IMR-90 (cell line): ENCODE results near the gene UBQLN1. TPM values are rescaled to one million over a fixed set of nuclear protein-coding genes. Genes with fewer than 3 reads are reported as not detected.

Experiments
- ATAC-seq: fragments of 200-7000 bp; cut with Tn5 transposase; 2 replicates; pipeline ENCODE4 v1.9.1; 2020; ENCODE audit warnings: low read depth, mild to moderate bottlenecking, moderate library complexity
- BruUV-seq: library from RNA; stranded (reverse); fragments of 400-500 nt; replicated peaks from 2 replicates; lab custom pipeline; 2021; lab: Mats Ljungman, UMichigan
- CTCF ChIA-PET: fragments of 300-600 bp; formaldehyde crosslinking; extraction: SDS; loops from one replicate; lab custom pipeline; 2021; ENCODE audit warnings: antibody characterized with exemption; lab: Yijun Ruan, JAX
- POLR2A ChIA-PET: fragments of 300-600 bp; sonication (Branson Sonifier 250); formaldehyde crosslinking; loops from one replicate; lab custom pipeline; 2022; ENCODE audit warnings: antibody characterized with exemption; ENCODE audit not compliant: unreplicated experiment; lab: Charles Lee
- DNase-seq: peaks from one replicate; pipeline ENCODE4 v3.0.0; 2013
- H2AFZ ChIP-seq: replicated peaks from 2 replicates; pipeline ENCODE3; 2013; ENCODE audit warnings: low read length, mild to moderate bottlenecking; ENCODE audit not compliant: poor library complexity
- H2AK5ac ChIP-seq: 2 replicates; pipeline ENCODE4 v1.6.1; 2013; ENCODE audit warnings: low read depth, low read length, inconsistent platforms
- H2AK9ac ChIP-seq: replicated peaks from 2 replicates; pipeline ENCODE3; 2013; ENCODE audit warnings: mild to moderate bottlenecking, low read depth, low read length, moderate library complexity; ENCODE audit not compliant: poor library complexity
- H2BK120ac ChIP-seq: 2 replicates; pipeline ENCODE4 v1.6.1; 2013; ENCODE audit warnings: low read depth, low read length, inconsistent platforms
- H2BK15ac ChIP-seq: 3 replicates; pipeline ENCODE4 v1.6.1; 2013; ENCODE audit warnings: low read depth, low read length, inconsistent platforms
- H2BK20ac ChIP-seq: 2 replicates; pipeline ENCODE4 v1.6.1; 2013; ENCODE audit warnings: low read depth, mild to moderate bottlenecking, inconsistent platforms, low read length, moderate library complexity
- H2BK5ac ChIP-seq: 2 replicates; pipeline ENCODE4 v1.6.1; 2013; ENCODE audit warnings: mild to moderate bottlenecking, low read depth, low read length, inconsistent platforms; ENCODE audit not compliant: poor library complexity, severe bottlenecking
- H3K14ac ChIP-seq: replicated peaks from 2 replicates; pipeline ENCODE4 v1.6.1; 2013; ENCODE audit warnings: low read depth, low read length, inconsistent platforms
- H3K18ac ChIP-seq: 2 replicates; pipeline ENCODE4 v1.6.1; 2013; ENCODE audit warnings: low read depth, low read length, control low read depth
- H3K23ac ChIP-seq: 2 replicates; pipeline ENCODE4 v1.6.1; 2013; ENCODE audit warnings: low read depth, low read length, inconsistent platforms
- H3K27ac ChIP-seq: 2 replicates; pipeline ENCODE4 v1.5.1; 2013; ENCODE audit warnings: mild to moderate bottlenecking, control low read depth, low read length; ENCODE audit not compliant: insufficient read depth
- H3K27me3 ChIP-seq: 2 replicates; pipeline ENCODE4 v1.6.1; 2013; ENCODE audit warnings: low read length; ENCODE audit not compliant: control insufficient read depth, insufficient read depth
- H3K36me3 ChIP-seq: 2 replicates; pipeline ENCODE4 v1.6.1; 2013; ENCODE audit warnings: low read length, mixed read lengths; ENCODE audit not compliant: control insufficient read depth, insufficient read depth
- H3K4ac ChIP-seq: 2 replicates; pipeline ENCODE4 v1.6.1; 2013; ENCODE audit warnings: low read depth, low read length, inconsistent platforms
- H3K4me1 ChIP-seq: 2 replicates; pipeline ENCODE4 v1.6.1; 2013; ENCODE audit warnings: low read length, mixed read lengths; ENCODE audit not compliant: control insufficient read depth, insufficient read depth
- H3K4me2 ChIP-seq: 2 replicates; pipeline ENCODE4 v1.6.1; 2013; ENCODE audit warnings: low read depth, mild to moderate bottlenecking, control low read depth, low read length, moderate library complexity
- H3K4me3 ChIP-seq: 2 replicates; pipeline ENCODE4 v1.5.1; 2013; ENCODE audit warnings: low read depth, mild to moderate bottlenecking, control low read depth, low read length, moderate library complexity; ENCODE audit not compliant: insufficient read depth
- H3K56ac ChIP-seq: 2 replicates; pipeline ENCODE4 v1.6.1; 2013; ENCODE audit warnings: low read length, inconsistent platforms; ENCODE audit not compliant: insufficient read depth; ENCODE audit errors: extremely low read depth
- H3K79me1 ChIP-seq, 2 experiments: 2 replicates each; pipeline ENCODE4 v1.6.1; 2013; ENCODE audit warnings: low read length in 2 of 2, inconsistent platforms in 1 of 2, low read depth in 1 of 2
- H3K9ac ChIP-seq: 2 replicates; pipeline ENCODE4 v1.6.1; 2013; ENCODE audit warnings: low read depth, low read length, control low read depth
- H3K9me1 ChIP-seq: 2 replicates; pipeline ENCODE4 v1.6.1; 2013; ENCODE audit warnings: low read length, inconsistent platforms; ENCODE audit not compliant: insufficient read depth
- H3K9me3 ChIP-seq: 2 replicates; pipeline ENCODE4 v1.6.1; 2013; ENCODE audit warnings: low read length; ENCODE audit not compliant: control insufficient read depth, insufficient read depth
- H4K20me1 ChIP-seq: 2 replicates; pipeline ENCODE4 v1.6.1; 2013; ENCODE audit warnings: low read length, inconsistent platforms; ENCODE audit not compliant: insufficient read depth
- H4K5ac ChIP-seq: 2 replicates; pipeline ENCODE4 v1.6.1; 2013; ENCODE audit warnings: mild to moderate bottlenecking, low read depth, low read length, control low read depth
- H4K8ac ChIP-seq, 2 experiments: 2 replicates each; pipeline ENCODE4 v1.6.1; 2013; ENCODE audit warnings: low read depth in 2 of 2, low read length in 2 of 2, control low read depth in 1 of 2, inconsistent platforms in 1 of 2
- H4K91ac ChIP-seq: 2 replicates; pipeline ENCODE4 v1.6.1; 2013; ENCODE audit warnings: low read depth, low read length, inconsistent platforms; ENCODE audit not compliant: insufficient read depth
- BHLHE40 ChIP-seq: fragments of 150-350 bp; IDR thresholded peaks from 2 replicates; pipeline ENCODE4 v1.6.1; 2016; ENCODE audit warnings: mild to moderate bottlenecking, low read depth, low read length
- ELK1 ChIP-seq: fragments of 150-350 bp; IDR thresholded peaks from 2 replicates; pipeline ENCODE4 v1.6.1; 2016; ENCODE audit warnings: low read depth, mild to moderate bottlenecking, low read length, moderate library complexity, borderline replicate concordance
- FOS ChIP-seq: fragments of 150-350 bp; IDR thresholded peaks from 2 replicates; pipeline ENCODE4 v1.6.1; 2016; ENCODE audit warnings: low read depth, low read length
- MAFK ChIP-seq: IDR thresholded peaks from 2 replicates; pipeline ENCODE4 v1.6.1; 2012; ENCODE audit warnings: low read depth, low read length, improper control_type of control experiment
- MAZ ChIP-seq: IDR thresholded peaks from 2 replicates; pipeline ENCODE4 v1.6.1; 2012; ENCODE audit warnings: low read depth, mild to moderate bottlenecking, low read length, improper control_type of control experiment, moderate library complexity, borderline replicate concordance
- MXI1 ChIP-seq: IDR thresholded peaks from 2 replicates; pipeline ENCODE4 v1.6.1; 2012; ENCODE audit warnings: low read depth, mild to moderate bottlenecking, low read length, moderate library complexity, borderline replicate concordance
- RAD21 ChIP-seq: IDR thresholded peaks from 2 replicates; pipeline ENCODE4 v1.6.1; 2012; ENCODE audit warnings: low read length, improper control_type of control experiment
- RCOR1 ChIP-seq: IDR thresholded peaks from 2 replicates; pipeline ENCODE4 v1.6.1; 2012; ENCODE audit warnings: mild to moderate bottlenecking, low read length, improper control_type of control experiment; ENCODE audit not compliant: insufficient replicate concordance
- WGBS, 2 experiments: methylation state at CpG; one replicate each; pipeline versions ENCODE4 v1.1.5 to v1.1.7; 2013; ENCODE audit warnings: missing lambda C conversion rate in 2 of 2; ENCODE audit not compliant: insufficient read length in 1 of 2; ENCODE audit errors: extremely low coverage in 2 of 2; 5-methylcytosine and 5-hydroxymethylcytosine counted together
- dilution Hi-C: fragments of 300-500 bp; cut with HindIII; formaldehyde crosslinking; loops from one replicate; pipeline ENCODE4 v1.14.3; 2018; ENCODE audit warnings: low sequenced_read_pairs; ENCODE audit not compliant: unreplicated experiment
- in situ Hi-C: fragments of 300-500 bp; cut with MboI; formaldehyde crosslinking; loops from 3 replicates; pipeline ENCODE4 v1.14.3; 2019; ENCODE audit warnings: low sequenced_read_pairs, inconsistent platforms, mixed read lengths
- intact Hi-C: fragments of 100-400 bp; cut with micrococcal nuclease; formaldehyde crosslinking; loops from 2 replicates; pipeline ENCODE4 v1.10.0; 2022
- polyA plus RNA-seq, 3 experiments: library from polyadenylated mRNA; depleted of rRNA; stranded (reverse); fragments of >200 nt; gene quantifications; 2 replicates each; pipeline ENCODE4 v1.2.3, GENCODE V29; 2012; ENCODE audit warnings: low replicate concordance in 1 of 3
- total RNA-seq: library from RNA; depleted of rRNA; stranded (reverse); fragments of >200 nt; gene quantifications from 2 replicates; pipeline ENCODE4 v1.2.3, GENCODE V29; 2012
- TF ChIP-seq, protein P1 (sequence below): fragments of 150-350 bp; IDR thresholded peaks from 2 replicates; pipeline ENCODE4 v1.6.1; 2017; ENCODE audit warnings: mild to moderate bottlenecking, antibody characterized with exemption, low read length, low read depth

UBQLN1 gene
- total and polyA plus RNA-seq, 2 of the 4 experiments (the other 2 are of a cell fraction) = 74.3 to 164 TPM

DNA sequence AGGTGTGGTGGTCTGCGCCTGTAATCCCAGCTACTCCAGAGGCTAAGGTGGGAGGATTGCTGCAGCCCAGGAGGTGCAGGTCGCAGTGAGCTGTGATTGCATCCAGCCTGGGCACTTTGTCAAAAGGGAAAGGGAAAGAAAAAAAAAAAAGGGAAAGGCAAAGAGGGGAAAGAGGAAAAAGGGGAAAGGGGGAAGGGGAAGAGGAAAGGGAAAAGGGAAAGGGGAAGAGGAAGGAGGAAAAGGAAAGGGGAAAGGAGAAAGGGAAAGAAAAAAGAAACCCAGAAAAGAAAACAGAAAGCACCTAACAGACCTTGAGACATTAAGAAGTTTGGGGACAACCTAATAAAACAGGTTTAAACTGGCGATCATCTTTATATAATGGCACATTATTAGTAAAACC lies 44.8 kb downstream of the UBQLN1 start:
- no peak overlapping the region for H3K9ac ChIP-seq
- no peak overlapping the region for H4K91ac ChIP-seq
- H3K56ac ChIP-seq = no peak overlapping the region
- peaks cover 12 to 16% of the 10 kb centered on the region in 2 experiments for H3K79me1 ChIP-seq
- peaks cover 25% of the 10 kb centered on the region for H3K36me3 ChIP-seq
- no peaks in the 10 kb centered on the region for H3K9me3 ChIP-seq
- H3K4ac ChIP-seq = no peak overlapping the region
- H3K4me1 ChIP-seq = no peaks in the 10 kb centered on the region
- H3K9me1 ChIP-seq = no peaks in the 10 kb centered on the region
- TF ChIP-seq MAFK (no peak), MXI1 (no peak), FOS (no peak), BHLHE40 (no peak), MAZ (no peak), ELK1 (no peak), RAD21 (no peak), RCOR1 (no peak)
- TF ChIP-seq, protein P1, sequence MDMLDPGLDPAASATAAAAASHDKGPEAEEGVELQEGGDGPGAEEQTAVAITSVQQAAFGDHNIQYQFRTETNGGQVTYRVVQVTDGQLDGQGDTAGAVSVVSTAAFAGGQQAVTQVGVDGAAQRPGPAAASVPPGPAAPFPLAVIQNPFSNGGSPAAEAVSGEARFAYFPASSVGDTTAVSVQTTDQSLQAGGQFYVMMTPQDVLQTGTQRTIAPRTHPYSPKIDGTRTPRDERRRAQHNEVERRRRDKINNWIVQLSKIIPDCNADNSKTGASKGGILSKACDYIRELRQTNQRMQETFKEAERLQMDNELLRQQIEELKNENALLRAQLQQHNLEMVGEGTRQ = no peak
- dilution Hi-C loops (no loop called here), in situ Hi-C loops (no loop called here), intact Hi-C loops (no loop called here)
- no peak overlapping the region for H3K14ac ChIP-seq
- no CpG with 5 or more reads among the region's 3 CpGs for WGBS, 2 experiments
- no peak overlapping the region for H2BK120ac ChIP-seq
- no peak overlapping the region for H2AK5ac ChIP-seq
- no peaks in the 10 kb centered on the region for H3K27me3 ChIP-seq
- ChIA-PET POLR2A (no interaction called here), CTCF (no interaction called here)
- ATAC-seq (no peak), DNase-seq (no peak)
- no peak overlapping the region for H2BK5ac ChIP-seq
- no peak overlapping the region for H3K27ac ChIP-seq
- H4K8ac ChIP-seq = no peak overlapping the region
- no peak overlapping the region for H2BK20ac ChIP-seq
- no peak overlapping the region for H3K23ac ChIP-seq
- no peak overlapping the region for H2BK15ac ChIP-seq
- H4K20me1 ChIP-seq = no peaks in the 10 kb centered on the region; the same call in none of the 2 replicates
- no peak overlapping the region for H3K4me2 ChIP-seq
- no peak overlapping the region for H3K18ac ChIP-seq
- no TSS peak for BruUV-seq
- no peak overlapping the region for H3K4me3 ChIP-seq
- H4K5ac ChIP-seq = no peak overlapping the region
- H2AK9ac ChIP-seq = no peak overlapping the region
- H2AFZ ChIP-seq = no peak overlapping the region
